SK-N-MC (cell line): ENCODE data around the gene DIAPH3.

Experiments used
- EZH2 ChIP-seq: fragments of 200-600 bp; sonication (generic); IDR thresholded peaks from one replicate; pipeline ENCODE4 v1.6.1; 2017; ENCODE audit warnings: antibody characterized with exemption
- FOXP2 ChIP-seq: optimal IDR thresholded peaks from 2 replicates; pipeline ENCODE3; 2011; ENCODE audit warnings: mild to moderate bottlenecking, moderate library complexity; ENCODE audit not compliant: insufficient read depth; ENCODE audit errors: extremely low read length, control extremely low read depth
- POLR2AphosphoS5 ChIP-seq: IDR thresholded peaks from 2 replicates; pipeline ENCODE4 v1.6.1; 2012; ENCODE audit warnings: mild to moderate bottlenecking, low read depth, low read length, borderline replicate concordance

- TF ChIP-seq EZH2 (no peak), POLR2AphosphoS5 (no peak), FOXP2 (no peak)
Measured at GRCh38 chr13:59770451-59770850, 393.3 kb downstream of the DIAPH3 start.
